ENCODE results near the gene HSD11B1L. TPM values are rescaled to one million over a fixed set of nuclear protein-coding genes. Genes with fewer than 3 reads are reported as not detected.
"Not testable (repeated sequence)": the region's sequence is repeated elsewhere in the genome, so short reads cannot be mapped to it uniquely, and the experiment has no call there.

The HSD11B1L gene
- total RNA-seq, 1 donor from 2014 or later = 22.2 TPM

DNA sequence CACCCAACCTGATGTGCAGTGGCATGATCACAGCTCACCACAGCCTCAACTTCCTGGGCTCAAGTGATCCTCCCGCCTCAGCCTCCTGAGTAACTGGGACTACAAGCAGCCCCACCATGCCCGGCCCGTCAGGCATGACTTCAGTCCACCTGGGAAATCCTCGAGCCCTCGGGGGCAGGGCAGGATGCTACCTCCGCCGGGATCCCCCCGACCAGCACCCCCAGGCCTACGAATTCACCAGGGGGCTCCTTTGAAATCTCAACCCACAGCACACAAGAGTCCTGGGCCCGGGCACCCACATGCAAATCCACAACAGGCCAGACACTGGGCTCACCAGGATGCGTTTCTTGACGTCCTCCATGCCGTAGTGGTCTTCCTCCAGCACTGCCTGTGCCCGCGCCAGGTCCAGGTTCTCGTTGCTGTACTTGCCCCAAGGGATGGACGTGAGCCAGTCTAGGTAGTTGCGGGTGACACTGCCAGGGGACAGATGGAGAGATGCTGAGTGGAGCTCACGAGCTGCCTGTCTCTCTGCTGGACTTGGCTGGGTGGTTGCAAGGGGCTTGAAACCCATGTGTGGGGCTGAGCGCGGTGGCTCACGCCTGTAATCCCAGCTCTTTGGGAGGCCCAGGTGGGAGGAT is 19.7 kb downstream of the HSD11B1L start:
- no peak for DNase-seq (ENCODE audit: low read depth)

- DNase-seq (ENCODE audit: low read depth) = not testable (repeated sequence)
These were observed 21.2 kb downstream of the HSD11B1L start for GRCh38 chr19:5702053-5702410.

DNA sequence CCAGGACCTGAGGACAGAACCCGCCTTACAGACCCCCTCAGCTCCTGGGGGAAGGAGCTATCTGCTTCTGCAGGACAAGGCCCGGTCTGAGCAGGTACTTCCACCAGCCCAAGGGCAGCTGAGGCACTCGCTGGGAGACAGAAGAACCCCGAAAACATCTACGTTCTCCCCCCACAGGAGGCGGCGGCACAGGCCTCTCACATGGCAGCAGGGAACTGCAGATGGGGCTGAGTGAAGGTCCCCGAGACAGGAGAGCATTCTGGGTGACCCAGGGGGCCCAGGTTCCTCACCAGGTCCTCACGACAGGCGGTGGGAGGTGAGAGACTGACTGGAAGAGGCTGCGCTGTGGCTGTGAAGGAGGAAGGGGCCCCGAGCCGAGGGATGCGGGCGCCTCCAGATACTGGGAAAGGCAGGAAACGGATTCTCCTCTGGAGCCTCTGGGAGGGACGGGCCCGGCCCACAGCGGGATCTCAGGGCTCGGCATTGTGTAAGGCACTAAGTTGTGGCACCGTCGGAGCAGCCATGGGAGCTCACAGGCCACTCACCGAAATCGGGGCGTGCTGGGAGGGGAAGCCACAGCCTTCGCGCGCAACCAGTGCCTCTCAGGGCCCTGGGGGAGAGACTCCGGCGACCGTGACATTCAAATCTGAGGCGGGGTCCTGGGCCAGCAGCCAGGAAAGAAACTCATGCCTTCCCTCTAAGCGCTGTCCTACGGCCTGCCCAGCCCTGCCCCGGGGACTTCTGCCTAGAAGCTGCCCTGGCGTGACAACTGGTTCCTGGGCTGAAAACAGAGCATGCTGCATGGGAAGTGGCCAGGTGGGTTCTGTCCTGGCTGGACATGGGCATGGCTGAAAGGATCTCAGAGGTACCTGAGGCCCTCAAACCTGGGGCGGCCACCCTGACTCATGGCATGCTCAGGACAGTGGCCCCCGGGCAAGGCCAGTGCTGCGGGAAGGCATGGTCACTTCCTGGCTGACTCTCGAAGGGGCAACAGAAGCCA is 23.3 kb downstream of the HSD11B1L start:
- no peak for DNase-seq (ENCODE audit: low read depth)

GRCh38 chr19:5705552-5705951 is 24.7 kb downstream of the HSD11B1L start:
- no peak for DNase-seq (ENCODE audit: low read depth)

DNA sequence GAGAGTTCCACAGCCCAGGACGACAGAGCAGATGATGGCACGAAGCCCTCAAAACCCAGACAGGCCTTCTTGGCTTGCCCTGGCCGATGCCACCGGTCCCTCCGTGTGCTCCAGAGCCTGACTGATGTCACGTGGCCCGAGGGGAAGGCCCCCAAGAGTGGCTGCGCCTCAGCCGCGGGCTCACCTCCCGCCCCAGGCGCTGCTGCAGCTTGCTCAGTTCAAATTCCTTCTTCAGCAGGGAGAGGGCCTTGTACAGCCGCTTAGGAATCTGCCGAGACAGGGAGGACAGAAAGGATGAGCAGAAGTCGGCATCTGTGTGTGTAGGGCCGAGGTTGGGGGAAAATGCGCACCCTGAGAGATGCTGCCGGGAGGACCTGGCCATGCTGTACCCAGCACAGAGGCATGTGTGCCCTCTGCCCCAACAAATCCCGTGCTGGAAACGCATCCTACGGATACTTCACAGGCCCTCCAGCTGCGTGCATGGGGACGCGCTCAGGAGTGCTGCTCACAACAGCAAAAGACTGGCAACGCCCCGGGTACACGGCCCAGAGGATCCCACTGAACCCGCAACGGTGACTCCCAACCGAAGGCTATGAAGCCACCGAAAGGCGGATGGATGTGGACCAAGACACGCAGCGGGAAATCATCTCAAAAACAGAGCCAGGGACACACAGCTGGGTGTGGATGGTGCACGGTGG is 26.2 kb downstream of the HSD11B1L start:
- DNase-seq (ENCODE audit: low read depth) = no peak

DNA sequence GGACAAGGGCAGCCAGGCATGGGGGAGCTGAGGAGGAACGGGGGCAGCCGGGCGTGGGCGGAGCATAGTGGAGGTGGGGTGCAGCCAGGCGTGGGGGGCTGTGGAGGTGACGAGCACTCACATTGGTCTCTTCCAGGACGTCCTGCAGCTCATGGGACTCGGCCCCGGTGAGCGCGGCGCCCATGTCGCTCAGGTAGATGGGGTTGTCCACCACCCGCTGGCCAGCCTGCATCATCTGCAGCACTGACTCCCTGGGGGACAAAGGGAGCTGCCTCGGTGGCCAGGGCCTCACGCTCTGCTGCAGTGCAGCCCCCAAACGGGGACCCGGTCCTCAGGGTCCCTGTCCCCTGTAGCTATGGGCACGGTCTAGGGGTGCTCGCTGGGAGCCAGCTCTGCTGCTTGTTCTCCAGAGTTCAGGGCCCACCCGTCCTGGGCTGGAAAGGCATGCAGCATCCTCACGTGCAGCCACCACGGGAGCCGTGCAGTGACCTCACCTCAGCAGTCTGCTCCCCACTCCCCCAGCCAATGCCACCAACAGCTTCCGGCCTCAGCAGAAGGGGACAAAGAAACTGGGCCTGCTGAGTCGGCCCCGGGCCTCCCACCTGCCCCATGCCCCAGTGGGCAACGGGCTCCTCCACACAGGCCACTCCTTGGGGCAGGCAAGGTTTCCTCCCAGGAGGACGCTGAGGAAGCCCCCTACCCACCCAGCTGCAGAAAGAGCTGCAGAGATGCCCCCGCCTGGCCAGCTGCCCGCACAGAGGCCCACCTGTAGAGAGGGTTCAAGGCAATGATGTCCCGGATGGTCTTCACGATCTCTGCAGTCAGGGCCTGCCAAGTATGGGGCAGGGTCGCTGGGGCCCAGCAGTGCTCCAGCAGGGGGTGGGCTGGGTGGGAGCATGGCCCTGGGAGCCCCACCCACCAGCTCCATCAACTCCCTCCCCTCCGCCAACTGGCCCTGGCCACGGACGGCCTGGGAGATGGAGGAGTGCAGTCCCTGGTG is 27.0 kb downstream of the HSD11B1L start:
- DNase-seq (ENCODE audit: low read depth) = no peak

GRCh38 chr19:5711025-5711424 is 30.2 kb downstream of the HSD11B1L start:
- no peak for DNase-seq (ENCODE audit: low read depth)

DNA sequence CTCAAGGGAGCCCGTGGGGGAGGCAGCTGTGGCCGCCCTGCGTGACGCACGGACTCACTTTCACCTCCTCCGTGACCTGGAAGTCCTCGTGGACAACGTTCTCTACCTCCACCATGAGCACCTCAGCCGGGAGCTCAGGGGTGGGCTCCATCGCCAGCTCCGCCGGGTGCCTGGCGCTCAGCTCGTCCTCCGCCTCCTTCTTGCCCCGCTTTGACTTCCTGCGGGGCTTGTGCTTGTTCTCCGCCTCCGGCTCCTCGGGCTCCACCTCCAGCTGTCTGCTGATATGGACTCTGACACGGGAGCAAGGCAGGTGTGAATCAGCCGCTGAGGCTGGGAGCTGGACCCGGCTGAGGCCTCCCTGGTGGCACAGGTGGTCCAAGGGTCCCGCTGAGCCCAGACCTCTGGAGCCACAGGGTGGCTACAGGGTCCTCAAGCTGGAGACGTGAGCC is 30.9 kb downstream of the HSD11B1L start:
- DNase-seq (ENCODE audit: low read depth) = no peak

- no peak for DNase-seq (ENCODE audit: low read depth)
These were observed 32.4 kb downstream of the HSD11B1L start for GRCh38 chr19:5713228-5713627.

GRCh38 chr19:5714816-5715215 is 34.0 kb downstream of the HSD11B1L start:
- no peak for DNase-seq (ENCODE audit: low read depth)

DNA sequence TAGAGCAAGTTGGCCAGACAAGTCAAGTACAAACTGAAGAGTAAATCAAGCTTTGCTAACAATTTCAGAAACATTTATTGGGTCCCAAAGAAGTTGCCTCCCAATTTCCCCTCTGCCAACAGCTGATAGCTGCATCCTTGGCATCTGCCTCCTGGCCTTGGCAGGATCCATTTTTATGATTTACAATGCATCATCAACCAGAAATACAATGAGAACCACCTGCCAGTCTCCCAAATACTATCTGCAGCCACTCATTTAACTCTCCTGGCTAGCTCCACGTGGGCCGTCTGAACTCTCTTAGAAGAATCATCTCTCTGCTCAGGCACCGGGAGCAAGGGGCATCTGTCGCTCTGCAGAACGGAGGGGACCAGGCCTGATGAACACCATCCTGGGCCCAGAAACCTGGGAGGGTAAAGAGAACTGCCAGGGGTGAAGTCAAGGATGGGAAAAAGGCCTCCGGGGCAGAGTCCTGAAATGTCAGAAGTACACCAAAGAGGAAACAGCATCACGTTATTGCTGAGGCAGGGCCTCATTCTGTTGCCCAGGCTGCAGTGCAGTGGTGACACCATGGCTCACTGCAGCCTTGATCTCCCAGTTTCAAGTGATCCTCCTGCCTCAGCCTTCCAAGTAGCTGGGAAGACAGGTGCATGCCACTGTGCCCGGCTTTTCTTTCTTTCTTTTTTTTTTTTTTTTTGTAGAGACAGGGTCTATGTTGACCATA is 36.5 kb downstream of the HSD11B1L start:
- no peak for DNase-seq (ENCODE audit: low read depth)

DNA sequence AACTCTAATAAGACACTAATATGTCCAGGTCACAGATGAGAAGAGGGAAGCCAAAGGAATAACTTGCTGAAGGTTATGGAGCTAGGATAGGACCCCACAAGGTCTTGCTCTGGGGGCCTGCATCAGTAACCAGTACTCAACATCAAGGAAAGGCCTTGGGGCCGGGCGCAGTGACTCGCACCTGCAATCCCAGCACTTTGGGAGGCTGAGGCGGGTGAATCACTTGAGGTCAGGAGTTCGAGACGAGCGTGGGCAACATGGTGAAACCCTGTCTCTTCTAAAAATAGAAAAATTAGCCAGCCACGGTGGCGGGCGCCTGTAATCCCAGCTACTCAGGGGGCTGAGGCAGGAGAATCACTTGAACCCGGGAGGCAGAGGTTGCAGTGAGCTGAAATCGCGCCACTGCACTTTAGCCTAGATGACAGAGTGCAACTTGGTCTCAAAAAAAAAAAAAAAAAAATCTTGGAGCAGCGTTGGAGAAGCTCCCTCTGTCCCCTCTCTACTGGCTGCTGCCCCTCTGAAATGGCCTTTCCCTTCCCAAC is 37.3 kb downstream of the HSD11B1L start:
- DNase-seq (ENCODE audit: low read depth) = peak; percentile 21

DNA sequence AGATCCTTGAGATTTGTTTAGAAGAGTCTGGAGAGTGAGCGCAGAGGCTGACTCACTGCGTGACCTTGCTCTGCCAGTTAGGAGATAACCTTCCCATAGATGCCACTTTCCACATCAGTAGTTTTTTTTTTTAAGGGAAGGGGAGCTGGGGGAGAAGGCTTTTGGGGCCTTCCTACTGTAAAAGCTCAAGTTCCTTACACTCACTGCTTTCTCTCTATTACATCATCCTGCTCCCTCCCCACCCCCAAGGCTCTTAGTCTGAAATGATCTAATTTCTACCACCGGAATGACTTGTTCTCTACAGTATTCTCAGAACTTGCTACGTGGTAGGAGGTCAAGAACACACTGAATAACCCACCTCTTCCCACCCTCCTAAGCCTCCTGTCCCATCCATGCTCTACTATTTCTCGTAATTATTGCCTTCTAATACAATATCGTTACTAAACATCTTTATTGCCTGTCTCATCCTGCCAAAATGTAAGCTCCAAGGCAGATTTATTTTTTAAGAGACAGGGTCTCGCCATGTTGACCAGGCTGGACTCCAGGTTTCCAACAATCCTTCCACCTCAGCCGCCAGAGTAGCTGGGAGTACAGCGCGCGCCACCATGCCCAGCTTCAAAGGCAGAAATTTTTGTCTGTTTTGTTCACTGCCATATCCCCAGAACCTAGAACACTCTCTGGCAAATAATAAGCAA is 37.9 kb downstream of the HSD11B1L start:
- DNase-seq (ENCODE audit: low read depth) = peak; percentile 74

DNA sequence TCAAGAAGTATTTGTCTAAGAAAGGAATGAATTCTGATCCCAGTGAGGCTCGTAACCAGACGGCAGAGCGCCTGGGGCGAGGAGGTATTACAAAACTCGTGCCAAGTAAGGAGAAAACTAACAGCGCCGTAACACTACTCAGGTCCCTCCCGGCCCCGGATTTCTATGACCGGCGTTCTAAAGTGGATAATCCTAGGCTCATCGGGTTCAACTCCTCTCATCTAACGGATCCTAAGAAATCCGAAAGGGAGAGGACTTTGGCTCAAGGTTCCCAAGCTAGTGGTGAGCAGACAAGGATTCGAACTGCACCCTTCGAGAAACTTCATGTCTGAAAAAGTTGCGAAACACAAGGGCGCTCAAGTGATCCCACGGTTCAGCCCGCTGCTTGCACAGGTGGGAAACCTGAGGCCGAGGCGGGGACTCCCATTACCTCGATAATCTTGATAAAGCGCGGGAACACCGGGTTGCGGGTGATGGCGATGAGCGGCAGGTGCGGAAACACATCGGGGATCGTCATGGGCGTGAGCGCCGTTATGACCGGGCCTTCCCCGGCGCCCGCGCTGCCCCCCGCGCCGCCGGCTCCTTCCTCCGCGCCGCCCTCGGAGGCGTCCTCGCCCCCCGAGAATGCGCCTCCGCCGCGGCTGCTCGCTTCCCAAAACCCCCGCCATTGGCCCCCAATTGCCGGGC is 38.6 kb downstream of the HSD11B1L start:
- DNase-seq (ENCODE audit: low read depth) = peak; percentile 18

GRCh38 chr19:5719961-5720790 is 39.3 kb downstream of the HSD11B1L start, which contains the start of the genes CATSPERD and LONP1:
Gene CATSPERD (plus strand): TSS chr19:5720637. CDS start chr19:5720738, 101 bp downstream.
Gene LONP1 (minus strand): TSS chr19:5720146. CDS start chr19:5720132, 14 bp downstream.
- peak; percentile 96 for DNase-seq (ENCODE audit: low read depth)

DNA sequence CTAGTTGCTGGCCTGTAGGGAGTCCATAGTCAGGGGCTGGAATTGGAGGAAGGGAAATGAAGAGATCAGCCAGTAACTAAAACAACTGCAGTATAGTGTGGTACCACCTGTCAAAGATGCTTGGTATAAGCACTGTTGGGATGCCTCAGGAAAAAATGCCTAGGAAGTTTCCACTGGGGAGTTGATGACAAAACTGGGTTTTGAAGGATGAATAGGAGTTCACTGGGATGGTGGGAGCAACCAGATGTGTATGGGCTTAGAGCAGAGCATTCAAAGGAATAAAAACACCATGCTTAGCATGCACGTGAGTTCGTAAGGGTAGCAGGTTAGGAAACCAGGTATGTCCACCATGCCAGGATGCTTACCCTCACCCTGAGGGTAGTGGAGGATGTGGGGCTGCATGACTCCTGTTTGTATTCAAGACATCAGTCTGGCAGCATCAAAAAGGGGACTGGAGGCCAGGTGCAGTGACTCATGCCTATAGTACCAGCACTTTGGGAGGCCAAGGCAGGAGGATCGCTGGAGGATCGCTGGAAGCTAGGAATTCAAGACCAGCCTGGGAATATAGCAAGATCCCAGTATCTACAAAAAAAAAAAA is 46.7 kb downstream of the HSD11B1L start:
- DNase-seq (ENCODE audit: low read depth) = no peak

- not testable (repeated sequence) for DNase-seq (ENCODE audit: low read depth)
These were observed 52.3 kb downstream of the HSD11B1L start for GRCh38 chr19:5733172-5733571.

All from renal cortical epithelial cell (primary cell).